Activated T-helper 2 cell treated with anti-CD3 and anti-CD28 coated beads, Interferon-gamma antibody, Interleukin-2, Interleukin-4, amounts not matched to agents 10 μg/mL and 5 μg/mL and 100 μg/mL, durations not matched to agents 14 hours and 24 hours and 36 hours (primary cell): ENCODE data around the gene EPHA5. TPM values are rescaled to one million over a fixed set of nuclear protein-coding genes. Genes with fewer than 3 reads are reported as not detected.

Experiments
- DNase-seq: peaks from one replicate; pipeline ENCODE4 v3.0.0; 2021; ENCODE audit warnings: low spot score
- H3K27ac Mint-ChIP-seq: one replicate; pipeline ENCODE4 v1.8.0; 2021; ENCODE audit warnings: mixed read lengths
- H3K27me3 Mint-ChIP-seq: one replicate; pipeline ENCODE4 v1.8.0; 2021; ENCODE audit warnings: low read depth, mixed read lengths
- H3K36me3 Mint-ChIP-seq: one replicate; pipeline ENCODE4 v1.8.0; 2021; ENCODE audit warnings: low read depth, mixed read lengths
- H3K4me1 Mint-ChIP-seq: one replicate; pipeline ENCODE4 v1.8.0; 2021; ENCODE audit warnings: low read depth, mixed read lengths
- H3K4me3 Mint-ChIP-seq: one replicate; pipeline ENCODE4 v1.8.0; 2021; ENCODE audit warnings: low read depth, mild to moderate bottlenecking, moderate library complexity, mixed read lengths
- H3K9me3 Mint-ChIP-seq: one replicate; pipeline ENCODE4 v1.8.0; 2021; ENCODE audit warnings: mixed read lengths
- intact Hi-C: fragments of 100-400 bp; cut with micrococcal nuclease; formaldehyde crosslinking; loops from one replicate; pipeline ENCODE4 v1.15.1; 2023
- total RNA-seq: library from RNA; stranded (reverse); gene quantifications from 2 replicates; pipeline ENCODE4 v1.2.3, GENCODE V29; 2022

Gene EPHA5
- not detected in 2 replicates for total RNA-seq

GRCh38 chr4:65670331-65671031 is at the start of gene EPHA5:
EPHA5 (minus strand) TSS chr4:65670489; CDS start chr4:65669742, 747 bp downstream.
- H3K27me3 Mint-ChIP-seq: peaks cover 46% of the 10 kb centered on the region
- no peaks in the 10 kb centered on the region for H3K9me3 Mint-ChIP-seq
- no peak for DNase-seq
- H3K27ac Mint-ChIP-seq: no peak within 1 kb of the TSS
- H3K4me1 Mint-ChIP-seq: peaks cover 4% of the 10 kb centered on the region
- intact Hi-C loops: no loop called here
- no peak within 1 kb of the TSS for H3K4me3 Mint-ChIP-seq
- H3K36me3 Mint-ChIP-seq: no peaks in the 10 kb centered on the region

GRCh38 chr4:65719635-65720034 is 49.3 kb upstream of the EPHA5 start:
- H3K27me3 Mint-ChIP-seq: no peaks in the 10 kb centered on the region
- intact Hi-C loops: no loop called here
- no peak for DNase-seq

GRCh38 chr4:65698631-65699030 is 28.3 kb upstream of the EPHA5 start:
- intact Hi-C loops: no loop called here
- H3K9me3 Mint-ChIP-seq: no peaks in the 10 kb centered on the region
- DNase-seq: no peak
- no peaks in the 10 kb centered on the region for H3K4me1 Mint-ChIP-seq
- H3K4me3 Mint-ChIP-seq: no peak overlapping the region
- no peak overlapping the region for H3K27ac Mint-ChIP-seq
- H3K36me3 Mint-ChIP-seq: no peaks in the 10 kb centered on the region
- no peaks in the 10 kb centered on the region for H3K27me3 Mint-ChIP-seq

More at GRCh38 chr4:65719635-65720034, 49.3 kb upstream of the EPHA5 start:
- Mint-ChIP-seq H3K27ac (no peak overlapping the region), H3K4me1 (no peaks in the 10 kb centered on the region), H3K4me3 (no peak overlapping the region), H3K36me3 (no peaks in the 10 kb centered on the region), H3K9me3 (peaks cover 12% of the 10 kb centered on the region)

- Mint-ChIP-seq H3K9me3 (no peaks in the 10 kb centered on the region), H3K27me3 (no peaks in the 10 kb centered on the region), H3K36me3 (no peaks in the 10 kb centered on the region), H3K27ac (no peak overlapping the region), H3K4me3 (no peak overlapping the region), H3K4me1 (no peaks in the 10 kb centered on the region)
- no peak for DNase-seq
- intact Hi-C loops: no loop called here
Observed at GRCh38 chr4:65696436-65696835, 26.1 kb upstream of the EPHA5 start.

- intact Hi-C loops: no loop called here
- no peaks in the 10 kb centered on the region for H3K36me3 Mint-ChIP-seq
- H3K27ac Mint-ChIP-seq: no peak overlapping the region
- no peak for DNase-seq
- no peak overlapping the region for H3K4me3 Mint-ChIP-seq
- H3K9me3 Mint-ChIP-seq: no peaks in the 10 kb centered on the region
- H3K4me1 Mint-ChIP-seq: peaks cover 4% of the 10 kb centered on the region
- H3K27me3 Mint-ChIP-seq: peaks cover 46% of the 10 kb centered on the region
Observed at GRCh38 chr4:65671372-65671771, 1.1 kb upstream of the EPHA5 start.

GRCh38 chr4:65670020-65670330 is 314 bp downstream of the EPHA5 start:
- Mint-ChIP-seq H3K36me3 (no peaks in the 10 kb centered on the region), H3K27me3 (peaks cover 46% of the 10 kb centered on the region), H3K9me3 (no peaks in the 10 kb centered on the region), H3K27ac (no peak overlapping the region), H3K4me3 (no peak overlapping the region), H3K4me1 (peaks cover 4% of the 10 kb centered on the region)
- no peak for DNase-seq
- intact Hi-C loops: no loop called here

GRCh38 chr4:65669111-65670019 is 924 bp downstream of the EPHA5 start:
- no peak for DNase-seq
- intact Hi-C loops: no loop called here
- Mint-ChIP-seq H3K9me3 (no peaks in the 10 kb centered on the region), H3K4me3 (no peak overlapping the region), H3K4me1 (peaks cover 4% of the 10 kb centered on the region), H3K27ac (no peak overlapping the region), H3K27me3 (peaks cover 46% of the 10 kb centered on the region), H3K36me3 (no peaks in the 10 kb centered on the region)

- intact Hi-C loops: no loop called here
- Mint-ChIP-seq H3K36me3 (no peaks in the 10 kb centered on the region), H3K27me3 (peaks cover 46% of the 10 kb centered on the region), H3K4me1 (peaks cover 4% of the 10 kb centered on the region), H3K4me3 (no peak overlapping the region), H3K27ac (no peak overlapping the region), H3K9me3 (no peaks in the 10 kb centered on the region)
- DNase-seq: no peak
Observed at GRCh38 chr4:65668201-65669089, 1.8 kb downstream of the EPHA5 start.

- Mint-ChIP-seq H3K27ac (no peak overlapping the region), H3K4me1 (peaks cover 4% of the 10 kb centered on the region), H3K9me3 (no peaks in the 10 kb centered on the region), H3K4me3 (no peak overlapping the region), H3K36me3 (no peaks in the 10 kb centered on the region), H3K27me3 (peaks cover 46% of the 10 kb centered on the region)
- intact Hi-C loops: no loop called here
- DNase-seq: no peak
Observed at GRCh38 chr4:65667506-65668041, 2.7 kb downstream of the EPHA5 start.

GRCh38 chr4:65665771-65666523 is 4.3 kb downstream of the EPHA5 start:
- H3K27me3 Mint-ChIP-seq: peaks cover 33% of the 10 kb centered on the region
- no peaks in the 10 kb centered on the region for H3K36me3 Mint-ChIP-seq
- no peak for DNase-seq
- no peak overlapping the region for H3K4me3 Mint-ChIP-seq
- intact Hi-C loops: no loop called here
- H3K27ac Mint-ChIP-seq: no peak overlapping the region
- H3K4me1 Mint-ChIP-seq: peaks cover 4% of the 10 kb centered on the region
- H3K9me3 Mint-ChIP-seq: no peaks in the 10 kb centered on the region

- Mint-ChIP-seq H3K36me3 (no peaks in the 10 kb centered on the region), H3K4me1 (no peaks in the 10 kb centered on the region), H3K27me3 (no peaks in the 10 kb centered on the region), H3K4me3 (no peak overlapping the region), H3K27ac (no peak overlapping the region), H3K9me3 (no peaks in the 10 kb centered on the region)
- DNase-seq: no peak
- intact Hi-C loops: no loop called here
Observed at GRCh38 chr4:65661471-65661870, 8.8 kb downstream of the EPHA5 start.

- H3K4me1 Mint-ChIP-seq: no peaks in the 10 kb centered on the region
- intact Hi-C loops: no loop called here
- no peak overlapping the region for H3K4me3 Mint-ChIP-seq
- no peaks in the 10 kb centered on the region for H3K36me3 Mint-ChIP-seq
- H3K27ac Mint-ChIP-seq: no peak overlapping the region
- no peak for DNase-seq
- H3K27me3 Mint-ChIP-seq: no peaks in the 10 kb centered on the region
- no peaks in the 10 kb centered on the region for H3K9me3 Mint-ChIP-seq
Observed at GRCh38 chr4:65658117-65658516, 12.2 kb downstream of the EPHA5 start.
